ENCODE data around the gene DNAJB1.

Gene DNAJB1

DNA sequence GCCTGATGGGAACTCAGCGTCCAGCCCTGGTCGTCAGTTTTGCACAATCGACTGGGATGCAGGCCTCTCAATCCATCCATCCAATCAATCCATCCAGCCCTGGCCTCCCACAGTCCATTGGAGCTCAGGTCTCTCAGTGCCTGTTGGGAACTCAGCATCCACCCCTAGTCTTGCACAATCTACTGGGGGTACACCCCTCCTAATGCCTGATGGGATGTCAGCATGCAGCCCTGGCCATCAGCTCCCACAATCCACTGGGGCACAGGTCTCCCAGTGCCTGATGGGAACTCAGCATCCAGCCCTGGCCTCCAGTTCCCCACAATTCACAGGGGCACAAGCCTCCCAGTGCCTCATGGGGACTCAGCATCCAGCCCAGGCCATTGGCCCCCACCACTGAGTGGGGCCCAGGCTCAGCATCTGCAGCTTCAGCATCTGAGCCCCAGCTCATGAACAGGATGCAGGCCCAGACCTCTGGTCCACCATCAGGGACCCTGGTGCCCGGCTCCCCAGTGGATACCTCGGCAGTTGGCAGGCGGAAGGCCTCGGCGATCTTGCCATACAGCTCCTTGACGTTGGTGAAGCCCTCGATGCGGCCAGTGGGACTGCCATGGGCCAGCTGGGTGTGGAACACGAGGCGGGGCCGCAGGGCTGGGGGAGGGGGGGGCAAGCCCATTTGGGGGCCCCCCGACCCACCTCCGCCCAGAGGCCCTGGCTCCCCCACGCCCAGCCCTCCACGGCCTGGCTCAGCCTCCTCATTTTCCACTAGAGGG is 35.8 kb downstream of the DNAJB1 start:
- ChIA-PET POLR2A (interaction anchor here (1.1 kb wide), 2 partner anchors 23 to 63 kb away, joined by 3 read pairs; no protein-coding TSS in a partner anchor), CTCF (interaction anchor here (0.7 to 6.2 kb wide), 4 partner anchors 8 to 351 kb away, joined by 3 to 78 read pairs (median 26); partner anchors contain the start of gene GIPC1)
- no peak overlapping the region for H3K4me3 ChIP-seq (ENCODE audit: low read depth, low read length)
- no peak for DNase-seq (ENCODE audit: low read depth, low spot score)
- TF ChIP-seq CTCF (IDR thresholded peaks at IDR 0.05; ENCODE audit: insufficient read depth, low read length, missing control alignments), result no peak

DNA sequence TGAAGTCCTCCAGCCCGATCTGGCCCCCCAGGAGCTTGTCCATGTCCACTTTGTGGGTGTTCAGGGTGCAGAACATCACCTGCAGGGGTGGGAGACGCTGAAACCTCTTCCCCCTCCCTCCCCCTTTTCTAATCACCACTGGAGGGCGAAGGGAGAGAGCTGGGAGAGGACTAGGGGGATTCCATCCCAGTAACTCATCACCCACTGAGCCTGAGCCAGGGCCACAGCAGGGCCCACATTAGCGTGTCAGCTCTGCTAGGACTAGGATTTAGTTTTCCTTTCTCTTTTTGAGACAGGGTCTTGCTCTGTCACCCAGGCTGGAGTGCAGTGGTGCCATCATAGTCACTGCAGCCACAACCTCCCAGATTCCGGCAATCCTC is 37.5 kb downstream of the DNAJB1 start:
- ChIA-PET POLR2A (interaction anchor here (0.6 to 0.7 kb wide), 2 partner anchors 9 to 16 kb away, joined by 3 to 4 read pairs; partner anchors contain the start of gene GIPC1), CTCF (interaction anchor here (0.6 to 6.2 kb wide), 26 partner anchors 9 to 540 kb away, joined by 3 to 78 read pairs (median 3); partner anchors contain the start of genes ASF1B, DNAJB1 and GIPC1)
- no peak for DNase-seq (ENCODE audit: low read depth, low spot score)
- no peak overlapping the region for H3K4me3 ChIP-seq (ENCODE audit: low read depth, low read length)
- peak; percentile 11 for TF ChIP-seq CTCF (IDR thresholded peaks at IDR 0.05; ENCODE audit: insufficient read depth, low read length, missing control alignments)

- no peak for DNase-seq (ENCODE audit: low read depth, low spot score)
- no peak overlapping the region for H3K4me3 ChIP-seq (ENCODE audit: low read depth, low read length)
Measured at GRCh38 chr19:14479975-14480699, 38.1 kb downstream of the DNAJB1 start.

DNA sequence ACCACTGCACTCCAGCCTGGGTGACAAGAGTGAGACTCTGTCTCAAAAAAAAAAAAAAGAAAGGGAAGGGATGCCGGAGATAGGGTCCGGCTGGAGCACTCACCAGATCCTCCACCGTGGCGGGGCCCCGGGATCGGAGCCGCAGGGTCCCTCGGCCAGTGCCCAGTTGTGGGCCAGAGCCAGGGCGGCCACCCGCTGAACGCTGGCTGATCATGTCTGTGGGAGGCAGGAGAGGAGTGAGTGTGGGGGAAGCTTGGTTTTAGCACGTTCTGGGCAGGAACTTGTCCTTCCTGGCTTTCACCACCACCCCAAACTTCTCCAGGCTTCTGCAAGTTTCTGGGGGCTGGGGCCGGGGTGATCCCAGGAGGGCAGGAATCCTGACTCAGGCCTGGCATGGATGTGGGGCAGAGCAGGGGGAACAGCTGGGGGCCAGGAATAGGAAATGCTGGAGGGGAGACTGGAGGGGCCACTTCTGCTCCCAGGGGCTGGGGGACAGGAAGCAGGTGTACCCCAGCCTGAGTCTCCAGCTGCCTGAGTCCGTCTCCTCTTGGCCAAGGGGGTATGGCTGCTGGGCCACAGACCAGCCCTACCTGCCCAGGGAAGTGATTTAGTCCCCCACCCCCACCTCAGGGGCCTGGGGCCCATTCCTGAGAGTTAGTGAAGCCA is 38.8 kb downstream of the DNAJB1 start:
- ChIA-PET CTCF (interaction anchor here (0.9 to 6.2 kb wide), 18 partner anchors 7 to 600 kb away, joined by 3 to 78 read pairs (median 6); partner anchors contain the start of genes ASF1B and GIPC1), POLR2A (interaction anchor here (0.7 to 0.9 kb wide), 2 partner anchors 13 to 61 kb away, joined by 3 to 5 read pairs; no protein-coding TSS in a partner anchor)
- no peak for DNase-seq (ENCODE audit: low read depth, low spot score)
- no peak for TF ChIP-seq CTCF (IDR thresholded peaks at IDR 0.05; ENCODE audit: insufficient read depth, low read length, missing control alignments)
- H3K4me3 ChIP-seq (ENCODE audit: low read depth, low read length), result no peak overlapping the region

More at GRCh38 chr19:14479975-14480699, 38.1 kb downstream of the DNAJB1 start:
- POLR2A ChIA-PET, result interaction anchor here (0.6 to 0.7 kb wide), 2 partner anchors 10 to 62 kb away, joined by 3 read pairs; no protein-coding TSS in a partner anchor
- TF ChIP-seq CTCF (IDR thresholded peaks at IDR 0.05; ENCODE audit: insufficient read depth, low read length, missing control alignments), result peak; percentile 95
- CTCF ChIA-PET, result interaction anchor here (0.6 to 6.2 kb wide), 32 partner anchors 8 to 600 kb away, joined by 3 to 78 read pairs (median 3); partner anchors contain the start of genes ASF1B, DNAJB1 and GIPC1

DNA sequence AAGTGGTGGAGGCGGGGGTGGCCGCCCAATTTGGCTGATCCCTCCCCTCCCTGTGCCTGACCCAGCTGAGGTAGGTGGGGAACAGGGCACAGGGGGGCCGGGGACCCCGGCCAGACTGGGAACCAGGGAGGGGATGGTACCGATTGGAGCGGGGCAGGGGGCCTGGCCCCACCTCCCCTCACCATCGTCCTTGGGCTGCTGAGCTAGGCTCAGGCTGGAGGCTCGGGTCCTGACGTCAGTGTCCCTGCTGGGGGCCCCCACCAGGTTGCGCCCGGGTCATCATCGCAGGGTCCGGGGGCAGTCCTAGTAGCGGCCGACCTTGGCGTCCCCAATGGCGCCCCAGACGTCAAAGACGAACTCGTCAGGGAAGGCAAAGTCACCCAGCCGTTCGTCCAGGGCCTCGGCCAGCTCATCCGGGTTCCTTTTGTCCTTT is 40.1 kb downstream of the DNAJB1 start:
- no peak for TF ChIP-seq CTCF (IDR thresholded peaks at IDR 0.05; ENCODE audit: insufficient read depth, low read length, missing control alignments)
- DNase-seq (ENCODE audit: low read depth, low spot score), result no peak
- H3K4me3 ChIP-seq (ENCODE audit: low read depth, low read length), result no peak overlapping the region
- ChIA-PET CTCF (interaction anchor here (0.7 to 6.2 kb wide), 9 partner anchors 10 to 77 kb away, joined by 3 to 78 read pairs (median 10); partner anchors contain the start of gene GIPC1), POLR2A (no interaction called here)
